WTC11 (cell line): ENCODE data around the gene KDM4B.

Experiments
- CTCF ChIP-seq: fragments of 200-600 bp; IDR thresholded peaks from 2 replicates; pipeline ENCODE4 v1.8.0; 2022; ENCODE audit warnings: antibody characterized with exemption
- SP1 ChIP-seq: sonication (generic); formaldehyde crosslinking; conservative IDR thresholded peaks from 2 replicates; pipeline ENCODE4 v1.8.1; 2022; ENCODE audit warnings: missing genetic modification reagents
- USF1 ChIP-seq: sonication (generic); formaldehyde crosslinking; IDR thresholded peaks from 2 replicates; pipeline ENCODE4 v1.8.0; 2022; ENCODE audit warnings: mild to moderate bottlenecking, missing genetic modification reagents
- USF2 ChIP-seq: sonication (generic); formaldehyde crosslinking; IDR thresholded peaks from 2 replicates; pipeline ENCODE4 v1.8.1; 2023; ENCODE audit warnings: mild to moderate bottlenecking, missing genetic modification reagents, moderate library complexity

- TF ChIP-seq USF1 (CRISPR knock-in tag) (no peak), CTCF (no peak), SP1 (CRISPR knock-in tag) (no peak), USF2 (CRISPR knock-in tag) (no peak)
Observed at GRCh38 chr19:4983346-4984105, 14.6 kb downstream of the KDM4B start.
